Stimulated activated naive CD4-positive, alpha-beta T cell (primary cell): ENCODE measurements around the gene AMELX.

Experiments used
- DNase-seq, 6 experiments: peaks; one replicate each; lab custom pipeline; 2025; lab: John Stamatoyannopoulos, UW

The AMELX gene

GRCh38 chrX:11309220-11309619 is 16.0 kb downstream of the AMELX start:
- no peak for DNase-seq

GRCh38 chrX:11311706-11312105 is 18.5 kb downstream of the AMELX start:
- DNase-seq, result no peak

GRCh38 chrX:11319806-11320520 is 26.8 kb downstream of the AMELX start:
- DNase-seq, result no peak

- no peak for DNase-seq
Observed at GRCh38 chrX:11321986-11322385, 28.8 kb downstream of the AMELX start.

- no peak for DNase-seq
Observed at GRCh38 chrX:11328134-11328533, 34.9 kb downstream of the AMELX start.

- no peak for DNase-seq
Observed at GRCh38 chrX:11329021-11329420, 35.8 kb downstream of the AMELX start.

- DNase-seq, result no peak
Observed at GRCh38 chrX:11331788-11332187, 38.6 kb downstream of the AMELX start.

GRCh38 chrX:11334165-11334564 is 41.0 kb downstream of the AMELX start:
- DNase-seq, result no peak

GRCh38 chrX:11336201-11336600 is 43.0 kb downstream of the AMELX start:
- DNase-seq, result no peak

- DNase-seq, result no peak
Observed at GRCh38 chrX:11337292-11338009, 44.2 kb downstream of the AMELX start.

GRCh38 chrX:11341274-11342201 is 48.3 kb downstream of the AMELX start:
- no peak for DNase-seq

- DNase-seq, result no peak
Observed at GRCh38 chrX:11342673-11343072, 49.5 kb downstream of the AMELX start.

- DNase-seq, result no peak
Observed at GRCh38 chrX:11346121-11346682, 53.0 kb downstream of the AMELX start.

- DNase-seq, result no peak
Observed at GRCh38 chrX:11347300-11347699, 54.1 kb downstream of the AMELX start.

- no peak for DNase-seq
Observed at GRCh38 chrX:11349020-11349419, 55.8 kb downstream of the AMELX start.

- no peak for DNase-seq
Observed at GRCh38 chrX:11349661-11350337, 56.6 kb downstream of the AMELX start.
